HG03520 (cell line): ENCODE measurements around the gene CPT1B.
A peak's percentile ranks its signal among the peaks of the same experiment; 100 is the strongest.
"Not testable (repeated sequence)": the region's sequence is repeated elsewhere in the genome, so short reads cannot be mapped to it uniquely, and the experiment has no call there.

Source experiments
- ATAC-seq: cut with Tn5 transposase; IDR thresholded peaks from one replicate; pipeline ENCODE4 v1.9.1; 2021; ENCODE audit warnings: mild to moderate bottlenecking, moderate library complexity; ENCODE audit not compliant: unreplicated experiment

Gene CPT1B

GRCh38 chr22:50529897-50530579 lies 48.2 kb downstream of the CPT1B start, which contains the start of gene TYMP:
TSS of gene TYMP (minus strand) at chr22:50530012. CDS start at chr22:50529709, 303 bp downstream.
- ATAC-seq, result no peak

- ATAC-seq, result no peak
Observed at GRCh38 chr22:50529416-50529896, 48.8 kb downstream of the CPT1B start.

- no peak for ATAC-seq
Observed at GRCh38 chr22:50528682-50529415, 49.4 kb downstream of the CPT1B start.

- ATAC-seq, result no peak
Observed at GRCh38 chr22:50527921-50528681, 50.1 kb downstream of the CPT1B start.

- ATAC-seq, result no peak
Observed at GRCh38 chr22:50526834-50527801, 51.1 kb downstream of the CPT1B start.

- peak; percentile 25 for ATAC-seq
Observed at GRCh38 chr22:50526108-50526833, 52.0 kb downstream of the CPT1B start.

GRCh38 chr22:50525858-50526107 lies 52.4 kb downstream of the CPT1B start:
- ATAC-seq, result peak; percentile 13

GRCh38 chr22:50525104-50525857 lies 52.9 kb downstream of the CPT1B start, which contains the start of gene SCO2:
TSS of gene SCO2 (minus strand) at chr22:50525598. CDS start at chr22:50524411, 1,187 bp downstream.
- peak; percentile 28 for ATAC-seq

- ATAC-seq, result no peak
Observed at GRCh38 chr22:50524676-50525103, 53.5 kb downstream of the CPT1B start.

GRCh38 chr22:50523806-50524675 lies 54.2 kb downstream of the CPT1B start:
- no peak for ATAC-seq

- ATAC-seq, result no peak
Observed at GRCh38 chr22:50523458-50523805, 54.8 kb downstream of the CPT1B start.

- no peak for ATAC-seq
Observed at GRCh38 chr22:50522806-50523438, 55.3 kb downstream of the CPT1B start.

- ATAC-seq, result no peak
Observed at GRCh38 chr22:50522208-50522805, 55.9 kb downstream of the CPT1B start.

GRCh38 chr22:50521710-50522109 lies 56.5 kb downstream of the CPT1B start:
- no peak for ATAC-seq

GRCh38 chr22:50520826-50521453 lies 57.3 kb downstream of the CPT1B start:
- no peak for ATAC-seq

GRCh38 chr22:50520184-50520583 lies 58.0 kb downstream of the CPT1B start:
- not testable (repeated sequence) for ATAC-seq

- no peak for ATAC-seq
Observed at GRCh38 chr22:50519151-50519550, 59.1 kb downstream of the CPT1B start.
